NCI-H69 (cell line): Measurements from ENCODE around the gene ST7.

Source experiments
- DNase-seq: peaks from one replicate; lab custom pipeline; 2025; lab: John Stamatoyannopoulos, UW

The ST7 gene

GRCh38 chr7:117192108-117192507, 238.8 kb downstream of the ST7 start:
- no peak for DNase-seq

- DNase-seq, result no peak
Measured at GRCh38 chr7:117193564-117193963, 240.3 kb downstream of the ST7 start.

GRCh38 chr7:117194445-117194844, 241.1 kb downstream of the ST7 start:
- DNase-seq, result no peak

GRCh38 chr7:117195361-117196029, 242.2 kb downstream of the ST7 start:
- no peak for DNase-seq

GRCh38 chr7:117200132-117200531, 246.8 kb downstream of the ST7 start:
- DNase-seq, result no peak

GRCh38 chr7:117200786-117201458, 247.6 kb downstream of the ST7 start:
- no peak for DNase-seq

- no peak for DNase-seq
Measured at GRCh38 chr7:117202511-117202910, 249.2 kb downstream of the ST7 start.

GRCh38 chr7:117203205-117203604, 249.9 kb downstream of the ST7 start:
- DNase-seq, result no peak

GRCh38 chr7:117205873-117206272, 252.6 kb downstream of the ST7 start:
- no peak for DNase-seq

- no peak for DNase-seq
Measured at GRCh38 chr7:117208257-117208656, 255.0 kb downstream of the ST7 start.

GRCh38 chr7:117210397-117210796, 257.1 kb downstream of the ST7 start:
- no peak for DNase-seq

GRCh38 chr7:117210908-117211307, 257.6 kb downstream of the ST7 start:
- DNase-seq, result no peak

- DNase-seq, result no peak
Measured at GRCh38 chr7:117211614-117212013, 258.3 kb downstream of the ST7 start.

- peak; percentile 68 for DNase-seq
Measured at GRCh38 chr7:117212969-117213877, 259.9 kb downstream of the ST7 start.

- no peak for DNase-seq
Measured at GRCh38 chr7:117216010-117216409, 262.7 kb downstream of the ST7 start.

GRCh38 chr7:117216436-117217069, 263.3 kb downstream of the ST7 start:
- no peak for DNase-seq

- DNase-seq, result no peak
Measured at GRCh38 chr7:117217106-117218035, 264.1 kb downstream of the ST7 start.

- DNase-seq, result no peak
Measured at GRCh38 chr7:117218700-117219099, 265.4 kb downstream of the ST7 start.

GRCh38 chr7:117219485-117219884, 266.2 kb downstream of the ST7 start:
- DNase-seq, result no peak

GRCh38 chr7:117220836-117221235, 267.5 kb downstream of the ST7 start:
- DNase-seq, result peak; percentile 22

GRCh38 chr7:117225536-117225935, 272.2 kb downstream of the ST7 start:
- DNase-seq, result no peak
